Mesendoderm (in vitro differentiated cells): ENCODE measurements around the gene NAXD.

Experiments
- DNase-seq: peaks from one replicate; pipeline ENCODE4 v3.0.0; 2013
- H2AK5ac ChIP-seq: 2 replicates; pipeline ENCODE4 v1.6.1; 2013; ENCODE audit warnings: low read length, inconsistent platforms
- H2BK120ac ChIP-seq: 2 replicates; pipeline ENCODE4 v1.6.1; 2013; ENCODE audit warnings: low read depth, mild to moderate bottlenecking, low read length, moderate library complexity, mixed read lengths
- H2BK15ac ChIP-seq: replicated peaks from 2 replicates; pipeline ENCODE4 v1.6.1; 2013; ENCODE audit warnings: low read depth, mild to moderate bottlenecking, moderate library complexity
- H2BK5ac ChIP-seq: 2 replicates; pipeline ENCODE4 v1.6.1; 2013; ENCODE audit warnings: low read length, inconsistent platforms
- H3K18ac ChIP-seq: 2 replicates; pipeline ENCODE4 v1.6.1; 2013; ENCODE audit warnings: mild to moderate bottlenecking, low read length, mixed read lengths
- H3K23ac ChIP-seq: one replicate; pipeline ENCODE4 v1.6.1; 2013; ENCODE audit warnings: low read length
- H3K27ac ChIP-seq: 2 replicates; pipeline ENCODE4 v1.5.1; 2013; ENCODE audit warnings: low read depth, mild to moderate bottlenecking, inconsistent platforms, low read length, moderate library complexity
- H3K27me3 ChIP-seq: 2 replicates; pipeline ENCODE4 v1.6.1; 2013; ENCODE audit warnings: low read length, control low read depth, mild to moderate bottlenecking, inconsistent platforms; ENCODE audit not compliant: insufficient read depth, poor library complexity
- H3K36me3 ChIP-seq: 2 replicates; pipeline ENCODE4 v1.6.1; 2013; ENCODE audit warnings: low read length, inconsistent platforms; ENCODE audit not compliant: control insufficient read depth, insufficient read depth
- H3K4ac ChIP-seq: one replicate; pipeline ENCODE4 v1.6.1; 2013; ENCODE audit warnings: low read depth, mild to moderate bottlenecking, low read length, moderate library complexity
- H3K4me1 ChIP-seq: 2 replicates; pipeline ENCODE4 v1.6.1; 2013; ENCODE audit warnings: low read depth, low read length, inconsistent platforms; ENCODE audit not compliant: control insufficient read depth
- H3K4me2 ChIP-seq: 2 replicates; pipeline ENCODE4 v1.6.1; 2013; ENCODE audit warnings: low read length
- H3K4me3 ChIP-seq: 2 replicates; pipeline ENCODE4 v1.5.1; 2013; ENCODE audit warnings: mild to moderate bottlenecking, low read length
- H3K56ac ChIP-seq: one replicate; pipeline ENCODE4 v1.6.1; 2013; ENCODE audit warnings: low read length
- H3K79me1 ChIP-seq: 2 replicates; pipeline ENCODE4 v1.6.1; 2013; ENCODE audit warnings: low read length, inconsistent platforms
- H3K79me2 ChIP-seq: 2 replicates; pipeline ENCODE4 v1.6.1; 2013; ENCODE audit warnings: mild to moderate bottlenecking, low read length; ENCODE audit not compliant: control insufficient read depth, insufficient read depth
- H3K9ac ChIP-seq: 2 replicates; pipeline ENCODE4 v1.6.1; 2013; ENCODE audit warnings: low read length, inconsistent platforms
- H4K5ac ChIP-seq: one replicate; pipeline ENCODE4 v1.6.1; 2013; ENCODE audit warnings: low read length
- H4K8ac ChIP-seq: one replicate; pipeline ENCODE4 v1.6.1; 2013; ENCODE audit warnings: low read depth, mild to moderate bottlenecking, control low read depth, low read length, moderate library complexity
- WGBS: extraction: QIAGEN DNeasy Blood & Tissue Kit; methylation state at CpG from one replicate; pipeline ENCODE4 v1.1.7; 2013; ENCODE audit warnings: low lambda C conversion rate, missing lambda C conversion rate; ENCODE audit not compliant: insufficient coverage; ENCODE audit errors: extremely low coverage; 5-methylcytosine and 5-hydroxymethylcytosine counted together

NAXD gene

DNA sequence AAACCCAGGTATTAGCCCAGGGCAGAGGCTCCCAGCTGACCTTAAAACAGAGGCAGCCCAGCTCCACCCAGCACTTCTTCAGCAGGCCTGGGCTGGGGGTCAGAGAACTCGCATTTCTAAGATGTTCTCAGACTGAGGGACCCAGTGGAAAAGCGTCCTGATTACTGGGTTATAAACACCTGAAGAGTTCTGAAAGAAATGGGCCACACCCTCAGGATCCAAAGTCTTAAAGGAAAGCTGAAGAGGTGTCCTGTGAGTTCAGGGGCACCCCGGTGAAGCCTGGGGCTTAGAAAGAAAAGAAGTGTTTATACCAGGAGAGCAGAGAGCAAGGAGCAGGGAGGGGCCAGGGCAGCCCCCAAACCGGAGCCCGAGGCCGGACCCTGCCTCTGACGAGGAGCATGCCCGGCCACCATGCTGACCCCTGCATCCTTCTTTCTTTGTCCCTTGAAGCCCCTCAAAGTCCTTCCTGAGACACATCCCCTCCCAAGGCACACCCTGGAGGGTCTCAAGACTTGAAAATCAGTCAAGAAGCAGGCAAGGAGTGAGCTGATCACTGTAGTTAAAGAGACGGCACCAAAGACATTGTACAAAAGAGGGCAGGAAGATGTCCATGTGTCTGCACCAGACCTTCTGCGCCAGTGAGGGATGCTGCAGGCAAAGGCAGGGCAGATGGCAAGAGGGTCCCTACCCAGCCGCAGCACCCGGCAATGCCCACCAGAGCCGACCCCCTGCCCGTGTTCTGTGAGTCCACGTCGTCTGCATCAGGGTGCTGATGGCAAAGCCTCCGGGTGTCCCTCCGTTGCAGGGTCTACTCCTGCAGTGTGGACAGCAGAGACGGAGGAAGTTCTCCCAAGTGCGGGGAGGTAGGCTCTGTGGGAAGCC lies 43.2 kb upstream of the NAXD start:
- Histone ChIP-seq H3K4me3 (no peak overlapping the region), H3K27me3 (no peaks in the 10 kb centered on the region), H4K5ac (no peak overlapping the region), H3K27ac (no peak overlapping the region), H3K79me1 (no peaks in the 10 kb centered on the region), H2BK5ac (no peak overlapping the region), H2BK15ac (no peak overlapping the region), H3K4ac (no peak overlapping the region), H3K18ac (no peak overlapping the region), H3K4me1 (no peaks in the 10 kb centered on the region), H4K8ac (no peak overlapping the region), H3K79me2 (no peaks in the 10 kb centered on the region), H3K23ac (no peak overlapping the region), H2AK5ac (no peak overlapping the region), H3K56ac (peak overlapping the region; percentile 22), H3K36me3 (no peaks in the 10 kb centered on the region), H2BK120ac (no peak overlapping the region), H3K9ac (no peak overlapping the region), H3K4me2 (no peak overlapping the region)
- no peak for DNase-seq
- no CpG with 5 or more reads among the region's 20 CpGs for WGBS

- Histone ChIP-seq H3K36me3 (no peaks in the 10 kb centered on the region), H3K79me1 (no peaks in the 10 kb centered on the region), H3K4me2 (no peak overlapping the region), H3K23ac (no peak overlapping the region), H3K4me3 (no peak overlapping the region), H4K8ac (no peak overlapping the region), H3K18ac (no peak overlapping the region), H2BK120ac (no peak overlapping the region), H3K27me3 (no peaks in the 10 kb centered on the region), H3K4me1 (no peaks in the 10 kb centered on the region), H3K79me2 (no peaks in the 10 kb centered on the region), H4K5ac (no peak overlapping the region), H2BK5ac (no peak overlapping the region), H3K56ac (no peak overlapping the region), H3K9ac (no peak overlapping the region), H2AK5ac (no peak overlapping the region), H2BK15ac (no peak overlapping the region), H3K27ac (no peak overlapping the region), H3K4ac (no peak overlapping the region)
- no peak for DNase-seq
- WGBS, result no CpG with 5 or more reads among the region's 2 CpGs
Observed at GRCh38 chr13:110572778-110573118, 42.6 kb upstream of the NAXD start.

DNA sequence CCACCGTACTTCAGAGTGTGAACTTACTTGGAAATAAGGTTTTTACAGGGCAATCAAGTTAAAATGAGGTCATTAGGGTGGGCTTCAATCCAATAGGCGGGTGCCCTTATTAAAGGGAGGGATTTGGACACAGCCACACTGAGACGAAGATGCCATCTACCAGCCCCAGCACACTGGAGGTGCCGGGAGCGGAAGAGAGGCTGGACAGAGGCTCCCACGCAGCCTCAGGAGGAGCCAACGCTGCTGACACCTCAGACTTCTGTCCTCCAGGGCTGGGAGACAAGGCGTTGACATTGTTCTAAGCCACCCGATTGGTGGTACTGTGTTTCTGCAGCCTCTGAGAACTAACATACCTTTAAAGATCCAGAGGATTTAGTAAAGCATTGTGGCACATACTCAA lies 41.2 kb upstream of the NAXD start:
- Histone ChIP-seq H3K4me3 (no peak overlapping the region), H2BK15ac (no peak overlapping the region), H2AK5ac (no peak overlapping the region), H4K8ac (no peak overlapping the region), H3K36me3 (no peaks in the 10 kb centered on the region), H3K27me3 (no peaks in the 10 kb centered on the region), H3K4me2 (no peak overlapping the region), H3K79me1 (no peaks in the 10 kb centered on the region), H4K5ac (no peak overlapping the region), H2BK5ac (no peak overlapping the region), H3K23ac (no peak overlapping the region), H3K18ac (no peak overlapping the region), H3K4me1 (no peaks in the 10 kb centered on the region), H3K79me2 (no peaks in the 10 kb centered on the region), H2BK120ac (no peak overlapping the region), H3K4ac (no peak overlapping the region), H3K9ac (no peak overlapping the region), H3K27ac (no peak overlapping the region), H3K56ac (no peak overlapping the region)
- no peak for DNase-seq
- no CpG with 5 or more reads among the region's 9 CpGs for WGBS

GRCh38 chr13:110575322-110576069 lies 39.8 kb upstream of the NAXD start:
- H3K4me3 ChIP-seq, result no peak overlapping the region
- no peaks in the 10 kb centered on the region for H3K27me3 ChIP-seq
- H3K18ac ChIP-seq, result no peak overlapping the region
- no peak overlapping the region for H3K9ac ChIP-seq
- peak; percentile 85 for DNase-seq
- H3K79me2 ChIP-seq, result no peaks in the 10 kb centered on the region
- H3K36me3 ChIP-seq, result no peaks in the 10 kb centered on the region
- no peak overlapping the region for H2BK120ac ChIP-seq
- H3K4ac ChIP-seq, result no peak overlapping the region
- H2AK5ac ChIP-seq, result no peak overlapping the region
- no peaks in the 10 kb centered on the region for H3K4me1 ChIP-seq
- no peak overlapping the region for H4K8ac ChIP-seq
- H3K56ac ChIP-seq, result peak overlapping the region; percentile 29
- peak overlapping the region; percentile 5 for H2BK5ac ChIP-seq
- no peak overlapping the region for H3K23ac ChIP-seq
- H3K27ac ChIP-seq, result no peak overlapping the region
- no peaks in the 10 kb centered on the region for H3K79me1 ChIP-seq
- WGBS, result no CpG with 5 or more reads among the region's 15 CpGs
- no peak overlapping the region for H2BK15ac ChIP-seq
- no peak overlapping the region for H3K4me2 ChIP-seq
- no peak overlapping the region for H4K5ac ChIP-seq

- Histone ChIP-seq H3K56ac (peak overlapping the region; percentile 22), H3K9ac (no peak overlapping the region), H2AK5ac (no peak overlapping the region), H3K36me3 (no peaks in the 10 kb centered on the region), H3K27me3 (no peaks in the 10 kb centered on the region), H3K27ac (no peak overlapping the region), H3K4me3 (no peak overlapping the region), H3K4ac (no peak overlapping the region), H3K23ac (no peak overlapping the region), H3K79me1 (no peaks in the 10 kb centered on the region), H4K8ac (no peak overlapping the region), H3K4me1 (no peaks in the 10 kb centered on the region), H2BK120ac (no peak overlapping the region), H3K18ac (no peak overlapping the region), H2BK15ac (no peak overlapping the region), H3K79me2 (no peaks in the 10 kb centered on the region), H3K4me2 (no peak overlapping the region), H4K5ac (no peak overlapping the region), H2BK5ac (peak overlapping the region; percentile 5)
- WGBS, result no CpG with 5 or more reads among the region's 7 CpGs
- no peak for DNase-seq
Observed at GRCh38 chr13:110576070-110576394, 39.3 kb upstream of the NAXD start.
